K562 (cell line): ENCODE data around the gene FAM20B. TPM values are rescaled to one million over a fixed set of nuclear protein-coding genes. Genes with fewer than 3 reads are reported as not detected.

Source experiments
- ATAC-seq: fragments of 200-7000 bp; cut with Tn5 transposase; 3 replicates; pipeline ENCODE4 v1.9.1; 2020; ENCODE audit warnings: moderate library complexity
- BruUV-seq: library from RNA; stranded (reverse); fragments of 400-500 nt; replicated peaks from 2 replicates; lab custom pipeline; 2021; lab: Mats Ljungman, UMichigan
- CTCF ChIA-PET: fragments of 300-600 bp; formaldehyde crosslinking; extraction: SDS; loops from one replicate; lab custom pipeline; 2021; ENCODE audit warnings: low intra/inter-chr PET ratio; lab: Yijun Ruan, JAX
- POLR2A ChIA-PET: fragments of 300-600, 350-650 bp; sonication (Branson Sonifier 250); formaldehyde crosslinking; extraction: SDS; loops from one replicate; lab custom pipeline; 2021; ENCODE audit warnings: antibody characterized with exemption, inconsistent platforms; lab: Yijun Ruan, JAX
- DNase-seq, 4 experiments: peaks; one replicate each; pipeline versions ENCODE4 v3.0.0 to v3.0.0-alpha.2; 2011 to 2018; ENCODE audit warnings: low spot score in 3 of 4, mixed read lengths in 3 of 4; ENCODE audit errors: extremely low read depth in 1 of 4
- FAIRE-seq: peaks from 2 replicates; lab custom pipeline; 2011; peaks lifted over from hg19 to GRCh38; lab: Jason Lieb, UNC
- H2AFZ ChIP-seq: 2 replicates; pipeline ENCODE4 v1.6.0; 2011; ENCODE audit warnings: low read depth, low read length, control low read depth, inconsistent platforms
- H3K27ac ChIP-seq: fragments of 200-600 bp; 3 replicates; pipeline ENCODE4 v1.8.0; 2011; ENCODE audit warnings: low read depth, mild to moderate bottlenecking, control low read depth, inconsistent platforms, low read length, moderate library complexity, mixed read lengths; ENCODE audit errors: extremely low read depth
- H3K27me3 ChIP-seq, 2 experiments: fragments of 300-600 bp in 1 of 2; 2 replicates in 1 of 2; 3 replicates in 1 of 2; pipeline versions ENCODE4 v1.6.0 to v1.8.0; 2011; ENCODE audit warnings: inconsistent platforms in 2 of 2, low read length in 2 of 2, mild to moderate bottlenecking in 1 of 2, mixed read lengths in 1 of 2, moderate library complexity in 1 of 2; ENCODE audit not compliant: control insufficient read depth in 2 of 2, insufficient read depth in 2 of 2
- H3K36me3 ChIP-seq: fragments of 300-600 bp; 3 replicates; pipeline ENCODE4 v1.8.0; 2011; ENCODE audit warnings: mild to moderate bottlenecking, low read length, inconsistent platforms; ENCODE audit not compliant: control insufficient read depth, insufficient read depth
- H3K4me1 ChIP-seq, 2 experiments: fragments of 200-600 bp in 1 of 2; replicated peaks in 1 of 2; 2 replicates in 1 of 2; 3 replicates in 1 of 2; pipeline versions ENCODE4 v1.5.1 to v1.8.0; 2011; ENCODE audit warnings: inconsistent platforms in 2 of 2, low read length in 2 of 2, mild to moderate bottlenecking in 1 of 2, mixed read lengths in 1 of 2, moderate library complexity in 1 of 2; ENCODE audit not compliant: control insufficient read depth in 2 of 2, insufficient read depth in 2 of 2
- H3K4me2 ChIP-seq: 2 replicates; pipeline ENCODE4 v1.6.1; 2011; ENCODE audit warnings: low read length, control low read depth, inconsistent platforms, mixed read lengths; ENCODE audit not compliant: insufficient read depth
- H3K4me3 ChIP-seq: fragments of 200-600 bp; sonication (generic), shearing (Covaris generic); 2 replicates; pipeline ENCODE4 v1.5.1; 2016; ENCODE audit warnings: control low read depth, inconsistent platforms
- H3K79me2 ChIP-seq: fragments of 200-600 bp; 3 replicates; pipeline ENCODE4 v1.8.0; 2011; ENCODE audit warnings: low read length, inconsistent platforms; ENCODE audit not compliant: control insufficient read depth, insufficient read depth
- H3K9ac ChIP-seq, 2 experiments: 2 replicates each; pipeline versions ENCODE4 v1.6.0 to v1.6.1; 2011; ENCODE audit warnings: low read depth in 2 of 2, low read length in 2 of 2, control low read depth in 1 of 2, inconsistent platforms in 1 of 2, mild to moderate bottlenecking in 1 of 2, mixed read lengths in 1 of 2; ENCODE audit not compliant: insufficient read depth in 1 of 2
- H3K9me1 ChIP-seq: one replicate; pipeline ENCODE4 v1.6.0; 2011; ENCODE audit warnings: inconsistent platforms, mild to moderate bottlenecking, low read length, moderate library complexity; ENCODE audit not compliant: control insufficient read depth, insufficient read depth
- H3K9me3 ChIP-seq: replicated peaks from 2 replicates; pipeline ENCODE4 v1.5.1; 2011; ENCODE audit warnings: low read depth, low read length, inconsistent platforms; ENCODE audit not compliant: control insufficient read depth, insufficient read depth
- H4K20me1 ChIP-seq: replicated peaks from 2 replicates; pipeline ENCODE4 v1.6.1; 2011; ENCODE audit warnings: low read length, inconsistent platforms, mixed read lengths; ENCODE audit not compliant: control insufficient read depth, insufficient read depth
- CEBPG ChIP-seq, 3 experiments: fragments of 200-800 bp in 1 of 3; sonication (Bioruptor generic) in 1 of 3; sonication (generic) in 1 of 3; formaldehyde crosslinking in 1 of 3; IDR thresholded peaks in 2 of 3; conservative IDR thresholded peaks in 1 of 3; 2 replicates each; pipeline versions ENCODE4 v1.6.1 to v1.8.0; 2016 to 2022; ENCODE audit warnings: missing compliant biosample characterization in 2 of 3, missing genetic modification characterization in 2 of 3, mild to moderate bottlenecking in 1 of 3, missing genetic modification reagents in 1 of 3
- ETV1 ChIP-seq: fragments of 450-650 bp; conservative IDR thresholded peaks from 2 replicates; pipeline ENCODE4 v1.6.1; 2016; ENCODE audit warnings: missing genetic modification characterization, control low read depth, low read depth, missing compliant biosample characterization
- KDM1A ChIP-seq, 2 experiments: fragments of 450-650 bp; IDR thresholded peaks; 2 replicates each; pipeline ENCODE4 v1.6.1; 2016; ENCODE audit warnings: mild to moderate bottlenecking in 2 of 2
- MED1 ChIP-seq: sonication (generic); formaldehyde crosslinking; IDR thresholded peaks from 2 replicates; pipeline ENCODE4 v1.8.1; 2023; ENCODE audit warnings: missing genetic modification reagents, borderline replicate concordance
- MEIS2 ChIP-seq: fragments of 450-650 bp; IDR thresholded peaks from 2 replicates; pipeline ENCODE4 v1.6.1; 2014; ENCODE audit warnings: mild to moderate bottlenecking; ENCODE audit not compliant: partially characterized antibody
- PCBP1 ChIP-seq: fragments of 200-400 bp; formaldehyde crosslinking; IDR thresholded peaks from 2 replicates; pipeline ENCODE4 v1.6.1; 2018; ENCODE audit warnings: mild to moderate bottlenecking, low read depth, low read length; ENCODE audit not compliant: poor library complexity, severe bottlenecking
- RBFOX2 ChIP-seq: fragments of 200-400 bp; formaldehyde crosslinking; IDR thresholded peaks from 2 replicates; pipeline ENCODE4 v1.6.1; 2017; ENCODE audit warnings: low read depth, mild to moderate bottlenecking, low read length, moderate library complexity
- RBM25 ChIP-seq: fragments of 200-400 bp; formaldehyde crosslinking; IDR thresholded peaks from 2 replicates; pipeline ENCODE4 v1.6.1; 2018; ENCODE audit warnings: low read length, low read depth, moderate library complexity; ENCODE audit not compliant: severe bottlenecking
- ZFP30 ChIP-seq: fragments of 250-450 bp; sonication (Bioruptor Pico); IDR thresholded peaks from 2 replicates; pipeline ENCODE4 v1.8.0; 2022; ENCODE audit warnings: moderate library complexity, mild to moderate bottlenecking, inconsistent platforms, borderline replicate concordance
- ZFX ChIP-seq: sonication (generic); formaldehyde crosslinking; IDR thresholded peaks from 2 replicates; pipeline ENCODE4 v1.8.0; 2022; ENCODE audit warnings: mild to moderate bottlenecking, missing genetic modification reagents, moderate library complexity
- ZNF263 ChIP-seq: sonication (generic); formaldehyde crosslinking; IDR thresholded peaks from 2 replicates; pipeline ENCODE4 v1.8.0; 2022; ENCODE audit warnings: mild to moderate bottlenecking, missing genetic modification reagents, borderline replicate concordance
- WGBS: fragments of 100-300 bp; shearing (Covaris generic); methylation state at CpG from one replicate; pipeline ENCODE4 v1.1.6; 2016; ENCODE audit warnings: low coverage, mixed read lengths; ENCODE audit not compliant: insufficient coverage; ENCODE audit errors: missing lambda C conversion rate; 5-methylcytosine and 5-hydroxymethylcytosine counted together
- in situ Hi-C: fragments of 300-500 bp; cut with MboI; formaldehyde crosslinking; loops from 4 replicates; pipeline ENCODE4 v1.15.0; 2018; ENCODE audit warnings: inconsistent platforms, mixed read lengths
- intact Hi-C: fragments of 100-400 bp; cut with micrococcal nuclease; formaldehyde crosslinking; loops from 2 replicates; pipeline ENCODE4 v1.14.2; 2022
- polyA plus RNA-seq, 8 experiments: library from polyadenylated mRNA; depleted of rRNA in 4 of 8; stranded (reverse) in 5 of 8; unstranded in 3 of 8; fragments of >200 nt; fragmentation: Nextera tagmentation in 2 of 8; fragmentation: Illumina TruSeq in 1 of 8; extraction: Ambion mirVana in 2 of 8; extraction: Trizol in 1 of 8; gene quantifications; 2 replicates each; pipeline versions ENCODE4 v1.2.1 to v1.2.3, GENCODE V29; 2011 to 2014; ENCODE audit warnings: inconsistent platforms in 1 of 8, missing spikeins in 1 of 8
- total RNA-seq, 7 experiments: library from RNA; depleted of rRNA in 6 of 7; stranded (reverse); fragments of >200 nt in 6 of 7; fragmentation: Illumina TruSeq in 2 of 7; extraction: Trizol in 2 of 7; gene quantifications; 2 replicates each; pipeline versions ENCODE4 v1.2.1 to v1.2.3, GENCODE V29; 2011 to 2021; ENCODE audit warnings: low replicate concordance in 1 of 7
- TF ChIP-seq, protein P1 (sequence below): fragments of 450-650 bp; IDR thresholded peaks from 2 replicates; pipeline ENCODE4 v1.6.1; 2016
- TF ChIP-seq, protein P2 (sequence below): conservative IDR thresholded peaks from 2 replicates; pipeline ENCODE4 v1.6.1; 2011; ENCODE audit warnings: low read depth, mild to moderate bottlenecking, low read length; ENCODE audit not compliant: control insufficient read depth
- TF ChIP-seq, protein P3 (sequence below): fragments of 450-650 bp; formaldehyde crosslinking; IDR thresholded peaks from 2 replicates; pipeline ENCODE4 v1.4.0; 2020; ENCODE audit warnings: mild to moderate bottlenecking, mixed read lengths

The FAM20B gene
- total and polyA plus RNA-seq, 9 of the 15 experiments (the other 6 are each of a cell fraction or from before 2014, with no cell fraction given), result 7.2 to 67.5 (median 42.9) TPM

DNA sequence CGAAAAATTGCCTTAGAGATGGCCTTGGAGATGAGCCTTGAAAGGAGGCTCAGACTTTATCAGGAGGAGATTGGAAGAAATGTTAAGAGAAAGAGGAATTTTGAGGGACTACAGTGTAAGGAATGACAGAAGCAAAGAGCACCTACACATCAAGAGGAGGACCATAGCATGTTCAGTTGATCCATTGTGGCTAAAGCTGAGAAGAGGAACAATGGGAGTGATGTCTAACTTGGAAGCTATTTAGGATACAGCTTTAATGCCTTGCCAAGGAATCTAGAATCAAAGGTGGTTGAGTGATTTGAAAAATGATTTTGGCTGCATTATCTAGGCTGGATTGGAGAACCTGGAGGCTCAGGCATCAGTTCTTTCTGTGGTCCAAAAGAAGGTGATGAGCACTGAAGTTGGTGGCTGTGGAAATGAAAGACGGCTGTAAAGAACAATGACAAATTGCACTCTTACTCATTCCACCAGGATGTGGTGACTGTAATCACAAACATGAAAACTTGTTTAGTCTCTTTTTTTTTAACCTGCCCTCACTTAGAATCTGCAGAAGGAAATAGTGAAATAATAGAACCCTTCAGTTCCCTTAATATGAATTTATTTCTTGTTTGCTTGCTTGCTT is 11.3 kb downstream of the FAM20B start (continued):
- TF ChIP-seq, protein P1, sequence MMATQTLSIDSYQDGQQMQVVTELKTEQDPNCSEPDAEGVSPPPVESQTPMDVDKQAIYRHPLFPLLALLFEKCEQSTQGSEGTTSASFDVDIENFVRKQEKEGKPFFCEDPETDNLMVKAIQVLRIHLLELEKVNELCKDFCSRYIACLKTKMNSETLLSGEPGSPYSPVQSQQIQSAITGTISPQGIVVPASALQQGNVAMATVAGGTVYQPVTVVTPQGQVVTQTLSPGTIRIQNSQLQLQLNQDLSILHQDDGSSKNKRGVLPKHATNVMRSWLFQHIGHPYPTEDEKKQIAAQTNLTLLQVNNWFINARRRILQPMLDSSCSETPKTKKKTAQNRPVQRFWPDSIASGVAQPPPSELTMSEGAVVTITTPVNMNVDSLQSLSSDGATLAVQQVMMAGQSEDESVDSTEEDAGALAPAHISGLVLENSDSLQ, result peak; percentile 34; the same call in 1 of the 2 replicates
- TF ChIP-seq MEIS2 (peak; percentile 75), ETV1 (tag) (peak; percentile 54; the same call in 1 of the 2 replicates), PCBP1 (no peak), ZNF263 (peak; percentile 75; the same call in 1 of the 2 replicates), ZFX (CRISPR knock-in tag) (no peak)

DNA sequence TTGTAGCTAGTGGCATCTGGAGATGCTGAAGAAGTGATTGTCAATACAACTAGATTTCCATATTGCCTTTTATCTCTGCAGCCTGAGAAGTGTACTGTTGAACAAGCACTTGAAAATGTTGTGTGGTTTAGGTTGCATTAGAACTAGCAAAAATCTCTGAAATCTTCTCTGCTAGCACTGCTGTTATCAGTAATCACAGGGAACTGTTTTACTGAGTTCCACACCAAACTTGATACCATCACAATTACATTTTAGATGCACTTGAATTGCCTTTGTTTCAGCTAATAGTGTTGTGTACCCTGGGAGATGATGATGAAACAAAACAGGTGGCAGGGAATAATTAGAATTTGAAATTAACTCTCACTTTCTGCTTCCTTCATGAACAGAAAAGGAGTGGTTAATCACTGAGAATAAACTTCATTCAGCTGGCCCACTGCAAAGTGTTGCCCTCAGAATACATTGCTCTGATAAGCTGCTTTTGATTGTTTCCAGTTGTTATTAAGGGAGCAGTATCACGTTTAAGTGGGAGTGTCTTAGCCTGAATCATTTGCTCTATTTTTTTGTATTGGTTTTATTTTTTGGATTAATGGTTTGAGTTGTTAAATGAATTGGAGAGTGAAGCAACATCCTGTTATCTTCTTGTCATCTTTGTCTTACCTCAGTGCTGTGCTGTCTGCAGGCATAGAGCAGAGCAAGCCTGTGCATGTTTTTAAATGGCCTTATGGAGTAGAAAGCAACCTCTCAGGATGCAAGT is 13.0 kb downstream of the FAM20B start:
- CTCF ChIA-PET, result no interaction called here
- Histone ChIP-seq H2AFZ (no peak overlapping the region), H3K9me1 (peaks cover 2% of the 10 kb centered on the region), H3K9me3 (no peaks in the 10 kb centered on the region), H3K4me1 (peaks cover 42 to 50% of the 10 kb centered on the region in 2 experiments; a peak in 4 of 5 replicates), H3K4me3 (no peak overlapping the region), H3K27ac (no peak overlapping the region), H4K20me1 (peaks cover 13% of the 10 kb centered on the region), H3K36me3 (peaks cover 2% of the 10 kb centered on the region), H3K27me3 (no peaks in the 10 kb centered on the region), H3K4me2 (no peak overlapping the region), H3K9ac (no peak overlapping the region), H3K79me2 (peaks cover 83% of the 10 kb centered on the region)
- FAIRE-seq (peak; percentile 42), DNase-seq (no peak), ATAC-seq (peak; percentile 57)
- WGBS, result 0% methylated on average over 1 of the region's 1 CpG
- BruUV-seq, result no TSS peak
- in situ Hi-C loops, result no loop called here
- POLR2A ChIA-PET, result interaction anchor here (1.0 to 3.6 kb wide), 3 partner anchors 10 to 40 kb away, joined by 3 to 29 read pairs (median 3); no protein-coding TSS in a partner anchor
- intact Hi-C loops, result loop anchor here (1.0 kb wide), 1 partner anchor 9 kb away; no protein-coding TSS in a partner anchor
- TF ChIP-seq KDM1A (IDR thresholded peaks at IDR 0.05) (peak; percentile 53 to 69; a peak in 3 of 4 replicates), RBM25 (no peak), CEBPG (CRISPR knock-in tag; IDR thresholded peaks at IDR 0.05) (peak; percentile 53; the same call in 1 of the 2 replicates), CEBPG (tag; conservative IDR thresholded peaks at IDR 0.05 in 1 of 2, IDR thresholded peaks at IDR 0.05 in 1 of 2) (peak; percentile 64 to 75), ZFP30 (CRISPR knock-in tag) (no peak), RBFOX2 (no peak), MED1 (CRISPR knock-in tag) (no peak)
- TF ChIP-seq, protein P2, sequence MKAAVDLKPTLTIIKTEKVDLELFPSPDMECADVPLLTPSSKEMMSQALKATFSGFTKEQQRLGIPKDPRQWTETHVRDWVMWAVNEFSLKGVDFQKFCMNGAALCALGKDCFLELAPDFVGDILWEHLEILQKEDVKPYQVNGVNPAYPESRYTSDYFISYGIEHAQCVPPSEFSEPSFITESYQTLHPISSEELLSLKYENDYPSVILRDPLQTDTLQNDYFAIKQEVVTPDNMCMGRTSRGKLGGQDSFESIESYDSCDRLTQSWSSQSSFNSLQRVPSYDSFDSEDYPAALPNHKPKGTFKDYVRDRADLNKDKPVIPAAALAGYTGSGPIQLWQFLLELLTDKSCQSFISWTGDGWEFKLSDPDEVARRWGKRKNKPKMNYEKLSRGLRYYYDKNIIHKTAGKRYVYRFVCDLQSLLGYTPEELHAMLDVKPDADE, result no peak
- TF ChIP-seq, protein P3, sequence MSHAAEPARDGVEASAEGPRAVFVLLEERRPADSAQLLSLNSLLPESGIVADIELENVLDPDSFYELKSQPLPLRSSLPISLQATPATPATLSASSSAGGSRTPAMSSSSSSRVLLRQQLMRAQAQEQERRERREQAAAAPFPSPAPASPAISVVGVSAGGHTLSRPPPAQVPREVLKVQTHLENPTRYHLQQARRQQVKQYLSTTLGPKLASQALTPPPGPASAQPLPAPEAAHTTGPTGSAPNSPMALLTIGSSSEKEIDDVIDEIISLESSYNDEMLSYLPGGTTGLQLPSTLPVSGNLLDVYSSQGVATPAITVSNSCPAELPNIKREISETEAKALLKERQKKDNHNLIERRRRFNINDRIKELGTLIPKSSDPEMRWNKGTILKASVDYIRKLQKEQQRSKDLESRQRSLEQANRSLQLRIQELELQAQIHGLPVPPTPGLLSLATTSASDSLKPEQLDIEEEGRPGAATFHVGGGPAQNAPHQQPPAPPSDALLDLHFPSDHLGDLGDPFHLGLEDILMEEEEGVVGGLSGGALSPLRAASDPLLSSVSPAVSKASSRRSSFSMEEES (CRISPR knock-in tag), result no peak
